ENCODE data around the gene ZNF3.

Gene ZNF3

DNA sequence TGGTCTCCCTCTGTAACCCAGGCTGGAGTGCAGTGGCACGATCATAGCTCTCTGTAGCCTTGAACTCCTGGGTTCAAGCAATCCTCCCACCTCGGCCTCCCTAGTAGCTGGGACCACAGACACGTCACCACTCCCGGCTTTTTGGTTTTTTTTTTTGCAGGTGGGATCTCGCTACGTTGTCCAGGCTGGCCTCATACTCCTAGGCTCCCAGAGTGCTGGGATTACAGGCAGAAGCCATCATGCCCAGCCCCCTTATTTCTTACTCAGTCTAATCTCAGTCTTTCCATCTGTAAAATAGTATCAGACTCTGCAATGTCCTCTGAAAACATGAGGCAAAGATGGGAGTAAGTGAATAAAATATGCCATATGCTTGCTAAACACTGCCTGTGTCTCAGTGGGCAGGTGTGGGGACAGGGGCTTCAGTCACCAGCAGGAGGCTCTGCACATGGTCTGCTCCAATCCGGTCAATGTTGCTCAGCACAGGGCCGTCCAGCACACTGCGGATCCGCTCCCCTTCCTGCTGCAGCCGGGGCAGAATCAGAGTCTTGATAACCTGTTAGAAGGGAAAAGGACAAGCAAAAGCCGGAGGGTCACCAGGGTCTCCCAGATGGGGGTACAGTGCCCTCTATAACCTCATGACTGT is 28.1 kb upstream of the ZNF3 start:
- Histone ChIP-seq H3K36me3 (ENCODE audit: low read depth) (peaks cover 74% of the 10 kb centered on the region), H3K27ac (ENCODE audit: poor library complexity, severe bottlenecking) (no peak overlapping the region), H3K4me1 (ENCODE audit: insufficient read depth, poor library complexity, severe bottlenecking) (no peaks in the 10 kb centered on the region), H3K27me3 (ENCODE audit: insufficient read depth, poor library complexity, severe bottlenecking) (no peaks in the 10 kb centered on the region), H3K4me3 (ENCODE audit: severe bottlenecking) (no peak overlapping the region), H3K9me3 (ENCODE audit: severe bottlenecking) (no peaks in the 10 kb centered on the region)
- ATAC-seq (ENCODE audit: low read depth) (no peak), DNase-seq (ENCODE audit: low spot score) (no peak)
- TF ChIP-seq, protein P1, sequence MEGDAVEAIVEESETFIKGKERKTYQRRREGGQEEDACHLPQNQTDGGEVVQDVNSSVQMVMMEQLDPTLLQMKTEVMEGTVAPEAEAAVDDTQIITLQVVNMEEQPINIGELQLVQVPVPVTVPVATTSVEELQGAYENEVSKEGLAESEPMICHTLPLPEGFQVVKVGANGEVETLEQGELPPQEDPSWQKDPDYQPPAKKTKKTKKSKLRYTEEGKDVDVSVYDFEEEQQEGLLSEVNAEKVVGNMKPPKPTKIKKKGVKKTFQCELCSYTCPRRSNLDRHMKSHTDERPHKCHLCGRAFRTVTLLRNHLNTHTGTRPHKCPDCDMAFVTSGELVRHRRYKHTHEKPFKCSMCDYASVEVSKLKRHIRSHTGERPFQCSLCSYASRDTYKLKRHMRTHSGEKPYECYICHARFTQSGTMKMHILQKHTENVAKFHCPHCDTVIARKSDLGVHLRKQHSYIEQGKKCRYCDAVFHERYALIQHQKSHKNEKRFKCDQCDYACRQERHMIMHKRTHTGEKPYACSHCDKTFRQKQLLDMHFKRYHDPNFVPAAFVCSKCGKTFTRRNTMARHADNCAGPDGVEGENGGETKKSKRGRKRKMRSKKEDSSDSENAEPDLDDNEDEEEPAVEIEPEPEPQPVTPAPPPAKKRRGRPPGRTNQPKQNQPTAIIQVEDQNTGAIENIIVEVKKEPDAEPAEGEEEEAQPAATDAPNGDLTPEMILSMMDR (IDR thresholded peaks at IDR 0.05; ENCODE audit: poor library complexity, severe bottlenecking): no peak

DNA sequence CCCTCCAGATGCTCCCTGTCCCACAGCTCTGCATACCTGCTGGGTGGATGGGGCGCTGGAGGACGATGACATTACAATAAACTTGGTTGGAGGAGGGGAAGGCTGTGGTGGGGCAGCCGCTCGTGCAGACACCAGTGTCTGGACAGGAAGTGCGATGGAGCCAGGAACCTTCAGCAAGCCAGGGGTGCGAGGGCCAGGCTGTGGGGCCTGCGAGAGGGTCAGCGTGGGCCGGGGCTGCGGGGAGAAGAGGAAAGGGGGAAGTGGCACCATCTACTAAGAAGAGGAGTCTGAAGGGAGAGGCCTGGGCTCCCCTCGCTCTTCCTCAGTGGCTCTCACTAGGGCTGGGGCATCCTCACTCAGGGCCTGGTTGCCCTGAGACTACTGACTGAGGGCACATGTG is 26.4 kb upstream of the ZNF3 start:
- TF ChIP-seq, protein P1 (IDR thresholded peaks at IDR 0.05; ENCODE audit: poor library complexity, severe bottlenecking): no peak
- DNase-seq (ENCODE audit: low spot score): no peak
- H3K4me1 ChIP-seq (ENCODE audit: insufficient read depth, poor library complexity, severe bottlenecking): no peaks in the 10 kb centered on the region
- H3K9me3 ChIP-seq (ENCODE audit: severe bottlenecking): no peaks in the 10 kb centered on the region
- H3K27me3 ChIP-seq (ENCODE audit: insufficient read depth, poor library complexity, severe bottlenecking): no peaks in the 10 kb centered on the region
- no peak overlapping the region for H3K27ac ChIP-seq (ENCODE audit: poor library complexity, severe bottlenecking)
- peaks cover 63% of the 10 kb centered on the region for H3K36me3 ChIP-seq (ENCODE audit: low read depth)
- ATAC-seq (ENCODE audit: low read depth): no peak
- no peak overlapping the region for H3K4me3 ChIP-seq (ENCODE audit: severe bottlenecking)

DNA sequence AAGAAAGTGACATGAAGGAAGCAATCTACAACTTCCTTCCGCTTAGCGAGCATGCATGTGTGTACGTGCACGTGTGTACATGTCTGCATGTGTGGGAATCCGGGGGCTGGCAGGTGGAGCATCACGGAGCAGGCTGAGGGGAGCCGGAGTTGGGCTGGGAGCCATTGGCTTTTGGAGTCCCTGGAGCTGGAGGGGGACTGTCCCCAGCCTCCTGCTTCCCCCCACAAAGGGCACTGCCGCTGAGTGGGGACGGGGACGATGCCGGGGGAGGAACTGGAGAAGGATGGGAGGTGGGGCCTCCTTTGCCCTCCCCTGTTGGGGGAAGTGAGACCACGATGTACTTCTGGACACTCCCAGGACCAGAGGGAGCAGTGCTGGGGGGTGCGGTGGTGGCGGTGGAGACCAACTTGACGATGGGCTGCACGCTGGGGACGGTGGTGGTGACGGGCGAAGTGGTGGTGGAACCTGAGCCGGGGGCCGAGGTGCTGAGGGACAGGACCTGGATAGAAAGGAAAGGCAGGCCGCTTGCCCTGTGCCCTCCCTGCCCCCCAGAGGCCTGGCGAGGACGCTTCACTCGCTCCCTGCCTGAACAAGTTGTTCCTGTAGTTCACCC is 25.7 kb upstream of the ZNF3 start:
- Histone ChIP-seq H3K4me3 (ENCODE audit: severe bottlenecking) (no peak overlapping the region), H3K9me3 (ENCODE audit: severe bottlenecking) (no peaks in the 10 kb centered on the region), H3K27ac (ENCODE audit: poor library complexity, severe bottlenecking) (no peak overlapping the region), H3K36me3 (ENCODE audit: low read depth) (peaks cover 56% of the 10 kb centered on the region), H3K27me3 (ENCODE audit: insufficient read depth, poor library complexity, severe bottlenecking) (no peaks in the 10 kb centered on the region), H3K4me1 (ENCODE audit: insufficient read depth, poor library complexity, severe bottlenecking) (no peaks in the 10 kb centered on the region)
- TF ChIP-seq, protein P1 (IDR thresholded peaks at IDR 0.05; ENCODE audit: poor library complexity, severe bottlenecking): no peak
- DNase-seq (ENCODE audit: low spot score) (no peak), ATAC-seq (ENCODE audit: low read depth) (no peak)

DNA sequence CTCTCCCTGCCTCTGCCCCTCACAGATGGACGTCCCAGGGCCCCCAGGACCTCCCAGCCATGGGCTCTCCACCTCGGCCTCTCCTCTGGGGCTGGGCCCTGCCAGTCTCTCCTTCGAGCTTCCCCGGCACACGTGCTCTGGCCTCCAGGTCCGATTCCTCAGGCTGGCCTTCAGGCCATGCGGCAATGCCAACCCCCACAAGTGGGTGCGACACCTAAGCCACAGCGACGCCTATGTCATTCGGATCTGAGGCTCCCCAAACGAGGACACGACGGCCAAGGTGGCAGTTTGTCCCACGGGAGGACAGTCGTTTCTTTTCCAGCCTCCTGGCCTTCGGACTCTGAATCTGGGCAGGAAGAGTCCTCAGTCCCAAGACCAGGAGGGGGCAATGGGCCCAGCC is 25.1 kb upstream of the ZNF3 start:
- peaks cover 50% of the 10 kb centered on the region for H3K36me3 ChIP-seq (ENCODE audit: low read depth)
- H3K27me3 ChIP-seq (ENCODE audit: insufficient read depth, poor library complexity, severe bottlenecking): no peaks in the 10 kb centered on the region
- DNase-seq (ENCODE audit: low spot score) (no peak), ATAC-seq (ENCODE audit: low read depth) (no peak)
- H3K27ac ChIP-seq (ENCODE audit: poor library complexity, severe bottlenecking): no peak overlapping the region
- TF ChIP-seq, protein P1 (IDR thresholded peaks at IDR 0.05; ENCODE audit: poor library complexity, severe bottlenecking): no peak
- no peaks in the 10 kb centered on the region for H3K9me3 ChIP-seq (ENCODE audit: severe bottlenecking)
- H3K4me1 ChIP-seq (ENCODE audit: insufficient read depth, poor library complexity, severe bottlenecking): no peaks in the 10 kb centered on the region
- no peak overlapping the region for H3K4me3 ChIP-seq (ENCODE audit: severe bottlenecking)

DNA sequence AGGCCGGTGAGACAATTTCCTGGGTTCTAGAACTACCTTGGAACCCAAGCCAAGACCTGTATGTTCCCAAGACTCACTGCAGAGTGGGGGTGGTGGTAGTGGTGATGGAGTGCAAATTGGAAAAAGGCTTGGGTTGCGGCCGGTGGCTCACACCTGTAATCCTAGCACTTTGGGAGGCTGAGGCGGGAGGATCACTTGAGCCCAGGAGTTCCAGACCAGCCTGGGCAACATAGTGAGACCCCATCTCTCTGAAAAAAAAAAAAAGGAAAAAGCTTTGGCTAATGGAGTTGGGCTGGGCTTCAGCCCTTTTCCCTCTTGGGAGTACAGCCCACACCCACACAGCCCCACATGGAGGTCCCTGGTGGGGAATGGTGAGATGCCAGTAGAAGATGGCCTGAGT is 24.0 kb upstream of the ZNF3 start:
- Histone ChIP-seq H3K4me1 (ENCODE audit: insufficient read depth, poor library complexity, severe bottlenecking) (no peaks in the 10 kb centered on the region), H3K4me3 (ENCODE audit: severe bottlenecking) (no peak overlapping the region), H3K27me3 (ENCODE audit: insufficient read depth, poor library complexity, severe bottlenecking) (no peaks in the 10 kb centered on the region), H3K27ac (ENCODE audit: poor library complexity, severe bottlenecking) (no peak overlapping the region), H3K9me3 (ENCODE audit: severe bottlenecking) (no peaks in the 10 kb centered on the region), H3K36me3 (ENCODE audit: low read depth) (peaks cover 39% of the 10 kb centered on the region)
- TF ChIP-seq, protein P1 (IDR thresholded peaks at IDR 0.05; ENCODE audit: poor library complexity, severe bottlenecking): no peak
- DNase-seq (ENCODE audit: low spot score) (no peak), ATAC-seq (ENCODE audit: low read depth) (no peak)
